HG03045 (cell line): Measurements from ENCODE around the gene ZNF189.
A peak's percentile ranks its signal among the peaks of the same experiment; 100 is the strongest.

Experiments
- ATAC-seq: cut with Tn5 transposase; IDR thresholded peaks from one replicate; pipeline ENCODE4 v1.9.1; 2021; ENCODE audit warnings: mild to moderate bottlenecking, moderate library complexity; ENCODE audit not compliant: unreplicated experiment

Gene ZNF189

GRCh38 chr9:101398068-101398929 is at the start of gene ZNF189, which contains the start of gene MRPL50:
Gene ZNF189 (plus strand): TSS chr9:101398851. CDS start chr9:101399157, 306 bp downstream.
Gene MRPL50 (minus strand): TSS chr9:101398618. CDS start chr9:101398592, 26 bp downstream.
- ATAC-seq, result peak; percentile 99

- ATAC-seq, result no peak
These were observed 48.4 kb upstream of the ZNF189 start for GRCh38 chr9:101350285-101350684.

- no peak for ATAC-seq
These were observed 45.7 kb upstream of the ZNF189 start for GRCh38 chr9:101352892-101353463.

GRCh38 chr9:101353683-101354082 is 45.0 kb upstream of the ZNF189 start:
- no peak for ATAC-seq

GRCh38 chr9:101354143-101354764 is 44.4 kb upstream of the ZNF189 start:
- ATAC-seq, result no peak

- ATAC-seq, result no peak
These were observed 43.6 kb upstream of the ZNF189 start for GRCh38 chr9:101354765-101355708.

- no peak for ATAC-seq
These were observed 42.0 kb upstream of the ZNF189 start for GRCh38 chr9:101356619-101357018.

- ATAC-seq, result no peak
These were observed 39.0 kb upstream of the ZNF189 start for GRCh38 chr9:101359679-101360078.

GRCh38 chr9:101360647-101361046 is 38.0 kb upstream of the ZNF189 start:
- no peak for ATAC-seq

- no peak for ATAC-seq
These were observed 36.2 kb upstream of the ZNF189 start for GRCh38 chr9:101362450-101362849.

GRCh38 chr9:101365181-101365580 is 33.5 kb upstream of the ZNF189 start:
- ATAC-seq, result no peak

GRCh38 chr9:101366038-101366756 is 32.5 kb upstream of the ZNF189 start:
- ATAC-seq, result no peak

GRCh38 chr9:101367323-101367722 is 31.3 kb upstream of the ZNF189 start:
- no peak for ATAC-seq

GRCh38 chr9:101369286-101369685 is 29.4 kb upstream of the ZNF189 start:
- ATAC-seq, result no peak

GRCh38 chr9:101369884-101370531 is 28.6 kb upstream of the ZNF189 start:
- ATAC-seq, result no peak

GRCh38 chr9:101371813-101372212 is 26.8 kb upstream of the ZNF189 start:
- no peak for ATAC-seq

- no peak for ATAC-seq
These were observed 26.1 kb upstream of the ZNF189 start for GRCh38 chr9:101372327-101373118.

- no peak for ATAC-seq
These were observed 23.1 kb upstream of the ZNF189 start for GRCh38 chr9:101375546-101375945.
